Neutrophil (primary cell): Measurements from ENCODE around the gene CENPX.
A peak's percentile ranks its signal among the peaks of the same experiment; 100 is the strongest.

Experiments
- H3K27ac ChIP-seq: fragments of 200-600 bp; sonication (generic); 2 replicates; pipeline ENCODE4 v1.5.1; 2016; ENCODE audit warnings: mild to moderate bottlenecking, moderate library complexity
- H3K27me3 ChIP-seq: fragments of 200-600 bp; sonication (generic); 2 replicates; pipeline ENCODE4 v1.6.0; 2016; ENCODE audit warnings: mild to moderate bottlenecking
- H3K36me3 ChIP-seq: fragments of 200-600 bp; sonication (generic); 2 replicates; pipeline ENCODE4 v1.5.1; 2017
- H3K4me1 ChIP-seq, 2 experiments: fragments of 200-600 bp in 1 of 2; sonication (generic) in 1 of 2; 1 replicate in 1 of 2; 2 replicates in 1 of 2; pipeline versions ENCODE4 v1.5.1 to v1.6.1; 2013 to 2016; ENCODE audit warnings: low read depth in 1 of 2, low read length in 1 of 2, mild to moderate bottlenecking in 1 of 2, moderate library complexity in 1 of 2; ENCODE audit not compliant: control insufficient read depth in 1 of 2, insufficient read depth in 1 of 2
- H3K4me3 ChIP-seq, 2 experiments: fragments of 200-600 bp in 1 of 2; sonication (generic) in 1 of 2; 1 replicate in 1 of 2; 2 replicates in 1 of 2; pipeline ENCODE4 v1.5.1; 2013 to 2016; ENCODE audit warnings: low read depth in 1 of 2, low read length in 1 of 2, mild to moderate bottlenecking in 1 of 2, moderate library complexity in 1 of 2
- H3K9me3 ChIP-seq: fragments of 200-600 bp; sonication (generic); 2 replicates; pipeline ENCODE4 v1.5.1; 2016
- CTCF ChIP-seq: fragments of 200-600 bp; sonication (generic); IDR thresholded peaks from 2 replicates; pipeline ENCODE4 v1.5.1; 2016; ENCODE audit warnings: antibody characterized with exemption

CENPX gene

GRCh38 chr17:82025401-82026107, 2.9 kb upstream of the CENPX start:
- Histone ChIP-seq H3K4me1 (peaks cover 34 to 37% of the 10 kb centered on the region in 2 experiments), H3K27ac (no peak overlapping the region), H3K9me3 (no peaks in the 10 kb centered on the region), H3K27me3 (peaks cover 4% of the 10 kb centered on the region), H3K4me3 (no peak overlapping the region), H3K36me3 (no peaks in the 10 kb centered on the region)
- no peak for TF ChIP-seq CTCF

GRCh38 chr17:82024859-82025258, 2.2 kb upstream of the CENPX start:
- Histone ChIP-seq H3K4me3 (no peak overlapping the region), H3K36me3 (no peaks in the 10 kb centered on the region)
- TF ChIP-seq CTCF = no peak

GRCh38 chr17:82023447-82024241, 966 bp upstream of the CENPX start:
- no peaks in the 10 kb centered on the region for H3K9me3 ChIP-seq

More at GRCh38 chr17:82024859-82025258, 2.2 kb upstream of the CENPX start:
- H3K27ac ChIP-seq = no peak overlapping the region
- H3K4me1 ChIP-seq = peaks cover 27 to 30% of the 10 kb centered on the region in 2 experiments
- no peaks in the 10 kb centered on the region for H3K9me3 ChIP-seq
- H3K27me3 ChIP-seq = no peaks in the 10 kb centered on the region

GRCh38 chr17:82022981-82023446, 336 bp upstream of the CENPX start, which contains the start of gene LRRC45:
Gene LRRC45, plus strand, starts transcription at chr17:82023305. Its CDS starts 339 bp downstream, at chr17:82023644.
- H3K27me3 ChIP-seq = no peaks in the 10 kb centered on the region
- peak; percentile 49 for TF ChIP-seq CTCF
- peaks cover 25 to 26% of the 10 kb centered on the region in 2 experiments for H3K4me1 ChIP-seq
- no peaks in the 10 kb centered on the region for H3K9me3 ChIP-seq
- peak within 1 kb of the TSS; percentile 60 for H3K27ac ChIP-seq
- H3K36me3 ChIP-seq = peaks cover 8% of the 10 kb centered on the region
- H3K4me3 ChIP-seq = peak within 1 kb of the TSS; percentile 73 to 100

More at GRCh38 chr17:82023447-82024241, 966 bp upstream of the CENPX start:
- H3K36me3 ChIP-seq = peaks cover 2% of the 10 kb centered on the region
- H3K4me3 ChIP-seq = peak overlapping the region; percentile 73 to 100
- H3K27me3 ChIP-seq = no peaks in the 10 kb centered on the region
- peak overlapping the region; percentile 31 for H3K27ac ChIP-seq
- H3K4me1 ChIP-seq = peaks cover 25 to 26% of the 10 kb centered on the region in 2 experiments
- TF ChIP-seq CTCF = no peak

GRCh38 chr17:82021900-82022309, 773 bp downstream of the CENPX start:
- TF ChIP-seq CTCF = no peak
- H3K4me3 ChIP-seq = peak overlapping the region; percentile 73 to 100
- no peaks in the 10 kb centered on the region for H3K27me3 ChIP-seq
- peaks cover 25 to 26% of the 10 kb centered on the region in 2 experiments for H3K4me1 ChIP-seq
- no peaks in the 10 kb centered on the region for H3K9me3 ChIP-seq
- H3K27ac ChIP-seq = peak overlapping the region; percentile 60
- peaks cover 9% of the 10 kb centered on the region for H3K36me3 ChIP-seq
